ENCODE measurements around the gene KRT7. TPM values are rescaled to one million over a fixed set of nuclear protein-coding genes. Genes with fewer than 3 reads are reported as not detected.

The KRT7 gene
- total and polyA plus RNA-seq, 9 donors, result 0.31 to 7.1 (median 1.2) TPM

DNA sequence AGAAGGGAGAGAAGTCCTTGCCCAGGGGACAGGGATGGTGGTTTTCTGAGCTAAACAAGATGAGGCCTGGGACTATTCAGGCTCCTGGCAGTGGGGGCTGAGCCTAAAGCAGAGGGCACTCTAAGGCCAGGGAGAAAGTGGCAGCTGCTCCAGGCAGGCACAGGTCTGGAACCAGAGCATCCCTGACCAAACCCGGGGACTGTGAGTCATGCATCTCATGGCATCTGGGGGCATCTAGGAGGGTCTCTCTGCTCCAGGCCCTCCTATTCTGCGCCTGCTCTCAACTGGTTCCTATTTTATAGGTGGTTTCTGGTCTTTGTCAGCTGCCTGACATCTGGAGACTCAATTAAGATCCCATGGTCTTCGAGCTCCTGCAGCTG is 11.6 kb downstream of the KRT7 start:
- Histone ChIP-seq H3K36me3 (ENCODE audit: control insufficient read depth, insufficient read depth, low read length) (no peaks in the 10 kb centered on the region), H3K27me3 (ENCODE audit: control insufficient read depth, insufficient read depth, low read length) (peaks cover 24% of the 10 kb centered on the region), H3K4me3 (ENCODE audit: low read length) (no peak overlapping the region), H3K4me1 (ENCODE audit: control insufficient read depth, insufficient read depth, low read length) (peaks cover 43% of the 10 kb centered on the region), H3K9me3 (replicated peaks; ENCODE audit: control insufficient read depth, low read depth, low read length) (no peaks in the 10 kb centered on the region), H3K27ac (ENCODE audit: low read length) (no peak overlapping the region)
- WGBS (ENCODE audit: insufficient coverage), result 20% methylated on average over 1 of the region's 3 CpGs
- no peak for DNase-seq

DNA sequence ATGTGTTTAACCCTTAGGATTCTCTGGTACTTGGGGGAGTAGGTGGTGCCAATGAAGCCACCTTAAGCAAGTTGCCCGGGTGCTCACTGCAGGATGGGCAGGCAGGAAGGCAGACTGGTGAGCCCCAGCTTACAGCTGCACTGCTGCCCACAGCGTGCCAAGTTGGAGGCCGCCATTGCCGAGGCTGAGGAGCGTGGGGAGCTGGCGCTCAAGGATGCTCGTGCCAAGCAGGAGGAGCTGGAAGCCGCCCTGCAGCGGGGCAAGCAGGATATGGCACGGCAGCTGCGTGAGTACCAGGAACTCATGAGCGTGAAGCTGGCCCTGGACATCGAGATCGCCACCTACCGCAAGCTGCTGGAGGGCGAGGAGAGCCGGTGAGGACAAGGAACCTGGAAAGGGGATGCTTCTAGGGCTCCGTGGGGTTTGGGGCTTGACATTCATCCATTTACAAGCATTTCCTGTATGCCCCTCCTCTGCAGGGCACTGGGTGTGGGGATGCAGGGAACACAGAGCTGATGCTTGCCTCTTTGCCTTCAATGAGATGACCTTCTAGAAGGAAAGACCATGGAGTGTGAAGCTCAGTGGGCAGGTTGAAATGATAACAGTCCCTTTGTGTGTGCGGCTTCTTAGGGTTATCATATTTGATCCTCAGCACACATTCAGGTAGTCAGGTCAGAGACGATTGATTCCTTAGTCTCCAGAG is 12.4 kb downstream of the KRT7 start:
- no peak for DNase-seq
- 84% methylated on average over 18 of the region's 20 CpGs for WGBS (ENCODE audit: insufficient coverage)
- H3K4me3 ChIP-seq (ENCODE audit: low read length), result no peak overlapping the region
- no peak overlapping the region for H3K27ac ChIP-seq (ENCODE audit: low read length)
- peaks cover 30% of the 10 kb centered on the region for H3K27me3 ChIP-seq (ENCODE audit: control insufficient read depth, insufficient read depth, low read length)
- no peaks in the 10 kb centered on the region for H3K9me3 ChIP-seq (replicated peaks; ENCODE audit: control insufficient read depth, low read depth, low read length)
- no peaks in the 10 kb centered on the region for H3K36me3 ChIP-seq (ENCODE audit: control insufficient read depth, insufficient read depth, low read length)
- peaks cover 47% of the 10 kb centered on the region for H3K4me1 ChIP-seq (ENCODE audit: control insufficient read depth, insufficient read depth, low read length)

DNA sequence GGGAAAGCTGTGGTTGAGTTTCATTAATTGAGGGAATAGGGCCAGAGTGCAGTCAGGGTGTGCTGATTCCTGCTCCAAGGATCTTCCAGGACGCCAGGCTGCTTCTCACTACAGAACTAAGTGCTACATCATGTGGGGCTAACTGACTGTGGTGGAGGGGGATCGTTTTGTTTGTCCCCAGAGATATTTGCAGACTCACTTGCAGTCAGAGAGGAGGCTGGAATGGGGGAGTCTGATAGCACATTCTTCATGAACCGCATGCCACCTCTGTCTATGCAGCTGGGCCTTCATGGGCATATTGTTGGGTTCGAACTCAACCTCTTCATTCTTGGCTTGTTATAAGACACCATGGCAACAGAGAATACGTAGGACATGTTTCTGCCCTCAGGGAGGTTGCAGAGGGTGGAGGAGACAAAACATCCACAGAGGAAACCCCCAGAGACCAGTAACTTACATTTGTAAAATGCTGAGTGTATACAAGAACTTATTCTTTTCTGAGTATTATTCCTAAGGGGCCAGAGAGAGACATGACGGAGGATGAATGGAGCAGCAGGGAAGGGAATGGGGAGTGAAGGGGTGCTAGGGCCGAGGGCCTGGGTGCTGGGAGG is 13.0 kb downstream of the KRT7 start:
- H3K27ac ChIP-seq (ENCODE audit: low read length), result no peak overlapping the region
- H3K4me3 ChIP-seq (ENCODE audit: low read length), result no peak overlapping the region
- H3K9me3 ChIP-seq (replicated peaks; ENCODE audit: control insufficient read depth, low read depth, low read length), result no peaks in the 10 kb centered on the region
- peaks cover 35% of the 10 kb centered on the region for H3K27me3 ChIP-seq (ENCODE audit: control insufficient read depth, insufficient read depth, low read length)
- 45% methylated on average over 3 of the region's 7 CpGs for WGBS (ENCODE audit: insufficient coverage)
- H3K4me1 ChIP-seq (ENCODE audit: control insufficient read depth, insufficient read depth, low read length), result peaks cover 47% of the 10 kb centered on the region
- H3K36me3 ChIP-seq (ENCODE audit: control insufficient read depth, insufficient read depth, low read length), result no peaks in the 10 kb centered on the region
- no peak for DNase-seq

DNA sequence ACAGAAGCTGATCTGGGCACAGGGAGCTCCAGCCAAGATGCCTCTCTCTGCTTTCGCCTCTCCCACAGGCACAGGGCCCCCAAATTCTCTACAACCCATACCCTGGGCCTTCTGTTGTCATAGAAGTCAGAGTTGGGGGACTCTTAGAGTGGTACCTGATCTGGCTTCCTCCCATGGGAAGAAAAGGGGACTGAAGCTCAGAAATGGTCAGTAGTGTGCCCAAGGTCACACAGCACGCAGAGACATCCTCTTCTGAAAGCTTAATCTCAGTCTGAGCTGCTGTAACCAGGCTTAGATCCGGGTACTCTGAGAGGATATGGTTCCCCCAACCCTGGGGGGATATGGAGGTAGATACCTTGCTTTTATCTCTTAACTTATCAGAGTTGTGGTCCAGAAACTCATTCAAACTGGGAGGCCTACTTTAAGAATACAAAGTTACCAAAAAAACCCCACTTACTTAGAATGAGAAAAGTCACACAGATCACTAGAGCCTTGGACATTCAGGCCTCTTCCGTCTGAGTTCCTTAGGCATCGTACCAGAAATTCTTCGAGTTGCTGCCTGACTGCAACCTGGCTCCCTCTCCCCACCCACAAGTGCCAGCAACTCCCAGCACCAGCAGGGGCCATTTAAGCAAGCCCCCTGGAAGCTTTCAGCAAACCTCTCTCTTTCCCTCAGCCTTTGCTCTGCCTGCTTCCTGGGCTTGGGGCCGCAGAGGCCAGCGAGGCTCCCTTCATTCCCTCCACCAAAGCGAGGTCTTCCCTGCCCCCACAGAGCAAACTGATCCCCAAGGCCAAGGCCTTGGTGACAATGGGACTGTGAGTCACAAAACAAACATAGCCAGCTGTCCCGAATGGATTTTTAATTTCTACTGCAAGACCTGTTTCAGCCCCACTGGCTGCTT is 13.9 kb downstream of the KRT7 start:
- H3K27me3 ChIP-seq (ENCODE audit: control insufficient read depth, insufficient read depth, low read length), result peaks cover 37% of the 10 kb centered on the region
- DNase-seq, result no peak
- WGBS (ENCODE audit: insufficient coverage), result 32% methylated on average over 8 of the region's 10 CpGs
- no peaks in the 10 kb centered on the region for H3K9me3 ChIP-seq (replicated peaks; ENCODE audit: control insufficient read depth, low read depth, low read length)
- H3K4me3 ChIP-seq (ENCODE audit: low read length), result no peak overlapping the region
- H3K27ac ChIP-seq (ENCODE audit: low read length), result no peak overlapping the region
- no peaks in the 10 kb centered on the region for H3K36me3 ChIP-seq (ENCODE audit: control insufficient read depth, insufficient read depth, low read length)
- peaks cover 47% of the 10 kb centered on the region for H3K4me1 ChIP-seq (ENCODE audit: control insufficient read depth, insufficient read depth, low read length)

DNA sequence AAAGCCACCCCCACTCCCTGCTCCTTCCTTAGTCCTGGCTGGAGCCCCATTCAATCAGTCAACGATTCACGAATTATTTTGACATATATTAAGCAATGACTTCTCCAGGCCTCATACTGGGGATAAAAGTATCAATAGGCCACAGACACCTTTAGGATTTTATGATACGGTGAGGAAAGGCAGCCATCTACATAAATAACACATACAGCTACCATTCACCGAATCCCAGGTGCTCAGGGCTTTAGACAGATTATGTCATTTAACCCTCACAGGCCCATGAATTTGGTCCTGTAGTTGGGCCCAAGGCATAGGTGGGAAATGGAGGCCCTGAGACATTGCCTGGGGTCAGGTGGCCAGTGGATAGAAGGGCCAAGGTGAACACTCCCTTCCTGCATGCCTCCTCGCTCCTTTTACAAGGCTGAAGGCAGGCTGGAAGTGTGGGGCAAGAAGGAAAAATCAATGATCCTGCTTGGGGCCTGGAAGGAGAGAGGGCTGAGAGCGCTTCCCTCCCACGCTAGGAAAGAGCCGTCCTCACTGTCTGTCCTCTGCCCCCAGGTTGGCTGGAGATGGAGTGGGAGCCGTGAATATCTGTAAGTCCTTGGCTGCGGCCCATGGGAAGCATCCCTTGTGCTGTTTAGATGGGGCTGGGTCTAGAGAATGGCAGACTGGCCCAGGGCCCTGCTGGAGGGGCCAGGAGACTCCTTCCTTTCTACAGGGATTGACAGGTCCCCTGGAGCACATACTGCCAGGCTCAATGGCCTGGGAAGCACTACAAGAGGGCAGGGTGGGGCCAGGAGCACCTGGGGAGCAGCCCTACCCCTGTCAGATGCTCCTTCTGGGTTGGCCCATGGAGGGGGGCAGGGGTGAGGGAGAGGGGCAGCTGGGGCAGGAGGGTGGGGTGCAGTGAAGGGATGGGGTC is 14.8 kb downstream of the KRT7 start:
- no peak for DNase-seq
- Histone ChIP-seq H3K27me3 (ENCODE audit: control insufficient read depth, insufficient read depth, low read length) (peaks cover 44% of the 10 kb centered on the region), H3K4me1 (ENCODE audit: control insufficient read depth, insufficient read depth, low read length) (peaks cover 47% of the 10 kb centered on the region), H3K27ac (ENCODE audit: low read length) (no peak overlapping the region), H3K4me3 (ENCODE audit: low read length) (no peak overlapping the region), H3K9me3 (replicated peaks; ENCODE audit: control insufficient read depth, low read depth, low read length) (no peaks in the 10 kb centered on the region), H3K36me3 (ENCODE audit: control insufficient read depth, insufficient read depth, low read length) (no peaks in the 10 kb centered on the region)
- WGBS (ENCODE audit: insufficient coverage), result 61% methylated on average over 3 of the region's 10 CpGs

DNA sequence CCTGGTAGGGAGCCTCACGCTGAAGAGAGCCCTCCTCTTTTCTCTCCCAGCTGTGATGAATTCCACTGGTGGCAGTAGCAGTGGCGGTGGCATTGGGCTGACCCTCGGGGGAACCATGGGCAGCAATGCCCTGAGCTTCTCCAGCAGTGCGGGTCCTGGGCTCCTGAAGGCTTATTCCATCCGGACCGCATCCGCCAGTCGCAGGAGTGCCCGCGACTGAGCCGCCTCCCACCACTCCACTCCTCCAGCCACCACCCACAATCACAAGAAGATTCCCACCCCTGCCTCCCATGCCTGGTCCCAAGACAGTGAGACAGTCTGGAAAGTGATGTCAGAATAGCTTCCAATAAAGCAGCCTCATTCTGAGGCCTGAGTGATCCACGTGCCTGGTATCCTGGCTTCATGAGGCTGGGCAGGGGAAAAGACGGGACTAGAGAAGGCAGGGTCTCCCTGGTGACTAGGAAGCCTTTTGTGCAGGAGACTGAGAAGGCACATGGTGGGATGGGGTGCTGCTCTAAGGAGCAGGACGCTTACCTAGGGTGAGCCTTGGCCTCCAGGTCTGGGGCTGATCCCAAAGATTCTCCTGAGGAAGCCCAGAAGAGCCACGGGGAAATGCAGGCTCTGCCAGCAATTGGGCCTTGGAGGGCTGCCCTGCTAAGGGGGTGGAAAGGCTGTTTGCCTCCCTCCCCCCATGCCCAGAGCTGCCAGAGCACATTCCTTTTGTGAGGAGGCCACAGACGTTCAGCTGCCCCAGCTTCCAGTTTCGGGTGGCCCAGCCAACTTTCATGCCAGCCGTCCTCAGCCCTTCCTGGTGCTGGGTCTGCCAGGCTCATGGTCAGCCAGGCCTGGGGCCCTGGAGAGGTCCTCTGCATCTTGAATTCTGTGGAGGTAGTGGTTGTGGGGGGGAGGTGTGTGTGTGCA is 15.8 kb downstream of the KRT7 start:
- Histone ChIP-seq H3K4me1 (ENCODE audit: control insufficient read depth, insufficient read depth, low read length) (peaks cover 41% of the 10 kb centered on the region), H3K9me3 (replicated peaks; ENCODE audit: control insufficient read depth, low read depth, low read length) (no peaks in the 10 kb centered on the region), H3K27ac (ENCODE audit: low read length) (no peak overlapping the region), H3K4me3 (ENCODE audit: low read length) (no peak overlapping the region), H3K27me3 (ENCODE audit: control insufficient read depth, insufficient read depth, low read length) (peaks cover 53% of the 10 kb centered on the region), H3K36me3 (ENCODE audit: control insufficient read depth, insufficient read depth, low read length) (no peaks in the 10 kb centered on the region)
- DNase-seq, result peak; percentile 72
- 74% methylated on average over 16 of the region's 18 CpGs for WGBS (ENCODE audit: insufficient coverage)

DNA sequence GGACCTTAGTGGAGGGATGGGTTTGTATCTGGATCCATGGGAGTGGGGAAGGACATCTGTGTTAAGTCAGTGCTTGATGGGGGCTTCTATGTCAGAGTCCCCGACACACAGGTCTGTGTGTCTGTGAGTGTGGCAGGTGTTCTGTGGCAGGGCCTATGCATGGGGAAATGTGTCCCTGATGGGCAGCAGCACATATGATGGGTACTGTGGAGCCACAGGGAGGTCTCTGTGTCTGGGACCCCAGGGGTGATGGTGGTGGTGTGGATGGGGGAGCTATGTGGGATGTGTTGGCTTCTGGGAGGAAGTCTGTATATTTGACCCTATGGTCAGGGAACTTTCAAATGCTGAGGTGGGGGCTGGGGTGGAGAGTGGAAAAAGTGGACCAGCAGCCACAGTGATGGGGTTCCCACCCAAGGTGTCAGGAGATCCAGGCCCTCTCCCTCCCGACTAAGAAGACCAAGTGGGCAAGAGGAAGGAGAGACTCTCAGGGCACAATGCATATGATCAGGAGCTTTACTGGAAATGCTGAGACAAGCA is 16.5 kb downstream of the KRT7 start:
- no peak for DNase-seq
- Histone ChIP-seq H3K4me3 (ENCODE audit: low read length) (no peak overlapping the region), H3K27me3 (ENCODE audit: control insufficient read depth, insufficient read depth, low read length) (peaks cover 58% of the 10 kb centered on the region), H3K27ac (ENCODE audit: low read length) (no peak overlapping the region), H3K36me3 (ENCODE audit: control insufficient read depth, insufficient read depth, low read length) (no peaks in the 10 kb centered on the region), H3K9me3 (replicated peaks; ENCODE audit: control insufficient read depth, low read depth, low read length) (no peaks in the 10 kb centered on the region), H3K4me1 (ENCODE audit: control insufficient read depth, insufficient read depth, low read length) (peaks cover 34% of the 10 kb centered on the region)
- 100% methylated on average over 2 of the region's 2 CpGs for WGBS (ENCODE audit: insufficient coverage)

DNA sequence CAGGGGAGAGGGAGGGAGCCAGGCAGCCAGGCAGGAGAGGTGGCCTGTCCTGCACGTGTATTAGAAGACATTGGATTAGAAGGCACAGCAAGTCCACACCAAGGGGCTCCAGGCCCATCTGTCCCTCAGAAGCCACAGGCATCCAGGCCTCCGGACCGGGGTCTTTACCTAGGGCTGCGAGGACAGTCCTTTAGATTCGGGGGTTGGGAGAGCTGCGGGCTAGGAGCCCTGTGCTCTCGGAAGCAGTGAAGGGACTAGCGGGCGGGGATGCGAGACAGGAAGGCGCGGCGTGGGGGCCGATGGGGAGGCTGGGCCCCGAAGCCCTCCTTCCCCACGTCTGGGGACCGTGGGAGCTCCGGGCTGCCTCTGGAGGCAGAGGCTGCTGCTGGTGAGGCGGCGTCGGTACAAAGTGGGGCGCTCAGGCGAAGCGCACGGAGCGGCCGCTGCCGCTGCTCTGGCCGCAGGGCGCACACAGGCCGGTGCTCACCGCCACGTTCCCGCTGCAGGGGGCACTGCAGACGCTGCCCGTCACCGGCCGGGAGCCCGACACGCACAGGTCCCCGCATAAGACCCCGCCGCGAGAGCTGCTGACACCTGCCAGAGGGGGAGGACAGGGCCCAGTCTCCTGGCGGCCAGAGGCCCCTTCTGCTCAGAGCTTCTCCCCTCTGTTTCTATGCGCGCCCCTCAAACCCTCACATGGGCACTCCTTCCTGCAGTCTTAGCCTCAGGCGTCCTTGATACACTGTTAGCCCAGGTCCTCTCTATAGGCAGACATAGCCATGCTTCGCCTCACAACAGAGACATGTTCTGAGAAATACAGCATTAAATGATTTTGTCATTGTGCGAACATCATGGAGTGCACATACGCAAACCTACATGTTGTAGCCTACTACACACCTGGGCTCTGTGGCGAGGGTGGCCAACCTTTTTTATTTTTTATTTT is 17.3 kb downstream of the KRT7 start:
- H3K9me3 ChIP-seq (replicated peaks; ENCODE audit: control insufficient read depth, low read depth, low read length), result no peaks in the 10 kb centered on the region
- H3K27me3 ChIP-seq (ENCODE audit: control insufficient read depth, insufficient read depth, low read length), result peaks cover 63% of the 10 kb centered on the region
- H3K36me3 ChIP-seq (ENCODE audit: control insufficient read depth, insufficient read depth, low read length), result no peaks in the 10 kb centered on the region
- H3K4me1 ChIP-seq (ENCODE audit: control insufficient read depth, insufficient read depth, low read length), result peaks cover 32% of the 10 kb centered on the region
- no peak overlapping the region for H3K4me3 ChIP-seq (ENCODE audit: low read length)
- 18% methylated on average over 50 of the region's 52 CpGs for WGBS (ENCODE audit: insufficient coverage)
- no peak overlapping the region for H3K27ac ChIP-seq (ENCODE audit: low read length)
- DNase-seq, result no peak
